Measurements from ENCODE around the gene MANF. TPM values are rescaled to one million over a fixed set of nuclear protein-coding genes. Genes with fewer than 3 reads are reported as not detected.

Gene MANF
- total and polyA plus RNA-seq, 12 donors, result 16.1 to 306 (median 43.1) TPM

- intact Hi-C loops (cut with DNase I), result no loop called here
- DNase-seq, result no peak
- no peaks in the 10 kb centered on the region for H3K9me3 ChIP-seq (replicated peaks in 1 of 3)
- TF ChIP-seq POLR2A (IDR thresholded peaks at IDR 0.05), result no peak
- TF ChIP-seq CTCF (IDR thresholded peaks at IDR 0.05), result no peak
- no peak overlapping the region for H3K4me3 ChIP-seq
- 82 to 91% (median 89%) methylated on average over 3 of the region's 3 CpGs for WGBS, 4 donors
- no peak overlapping the region for H3K27ac ChIP-seq
- no peaks in the 10 kb centered on the region for H3K36me3 ChIP-seq (replicated peaks in 1 of 2)
- peaks cover 19% of the 10 kb centered on the region in 2 donors for H3K4me1 ChIP-seq (replicated peaks in 1 of 2)
- H3K27me3 ChIP-seq, result no peaks in the 10 kb centered on the region
Measured at GRCh38 chr3:51338632-51339031, 46.5 kb upstream of the MANF start.

GRCh38 chr3:51340013-51340829 lies 44.9 kb upstream of the MANF start:
- H3K36me3 ChIP-seq (replicated peaks in 1 of 2), result no peaks in the 10 kb centered on the region
- TF ChIP-seq POLR2A (IDR thresholded peaks at IDR 0.05), result peak in 1 of 2 donors; percentile 42
- no peak for TF ChIP-seq CTCF (IDR thresholded peaks at IDR 0.05)
- H3K27me3 ChIP-seq, result no peaks in the 10 kb centered on the region
- WGBS, 4 donors, result 25 to 35% (median 30%) methylated on average over 4 of the region's 4 CpGs
- no peak overlapping the region for H3K4me3 ChIP-seq
- H3K9me3 ChIP-seq (replicated peaks in 1 of 3), result no peaks in the 10 kb centered on the region
- H3K4me1 ChIP-seq (replicated peaks in 1 of 2), result peaks cover 19% of the 10 kb centered on the region in 2 donors
- intact Hi-C loops (cut with DNase I), result no loop called here
- peak overlapping the region; percentile 54 to 86 (median 83) for H3K27ac ChIP-seq
- peak; percentile 23 to 76 (median 70) for DNase-seq

GRCh38 chr3:51340989-51341636 lies 44.0 kb upstream of the MANF start:
- no peaks in the 10 kb centered on the region for H3K36me3 ChIP-seq (replicated peaks in 1 of 2)
- intact Hi-C loops (cut with DNase I), result no loop called here
- no peaks in the 10 kb centered on the region for H3K27me3 ChIP-seq
- no peak overlapping the region for H3K4me3 ChIP-seq
- 84 to 87% (median 86%) methylated on average over 6 to 8 of the region's 8 CpGs for WGBS, 4 donors
- H3K27ac ChIP-seq, result peak overlapping the region; percentile 54 to 86 (median 82)
- H3K4me1 ChIP-seq (replicated peaks in 1 of 2), result peaks cover 19% of the 10 kb centered on the region in 2 donors
- TF ChIP-seq POLR2A (IDR thresholded peaks at IDR 0.05) (no peak), CTCF (IDR thresholded peaks at IDR 0.05) (no peak)
- peak in 5 of 7 donors; percentile 15 to 55 (median 31) for DNase-seq
- H3K9me3 ChIP-seq (replicated peaks in 1 of 3), result no peaks in the 10 kb centered on the region

- no peaks in the 10 kb centered on the region for H3K9me3 ChIP-seq (replicated peaks in 1 of 3)
- H3K4me1 ChIP-seq (replicated peaks in 1 of 2), result peaks cover 19% of the 10 kb centered on the region in 2 donors
- WGBS, 4 donors, result 82 to 90% (median 86%) methylated on average over 6 to 7 of the region's 7 CpGs
- no peak overlapping the region for H3K4me3 ChIP-seq
- no peaks in the 10 kb centered on the region for H3K36me3 ChIP-seq (replicated peaks in 1 of 2)
- no peak for TF ChIP-seq CTCF (IDR thresholded peaks at IDR 0.05)
- no peak for TF ChIP-seq POLR2A (IDR thresholded peaks at IDR 0.05)
- intact Hi-C loops (cut with DNase I), result no loop called here
- no peak overlapping the region for H3K27ac ChIP-seq
- H3K27me3 ChIP-seq, result no peaks in the 10 kb centered on the region
- DNase-seq, result peak in 1 of 7 donors; percentile 34
Measured at GRCh38 chr3:51343918-51344687, 41.0 kb upstream of the MANF start.

Measured in adrenal gland (tissue), 12 donors.